ENCODE results near the gene CRP. TPM values are rescaled to one million over a fixed set of nuclear protein-coding genes. Genes with fewer than 3 reads are reported as not detected.

CRP gene
- not detected in 2 replicates for total RNA-seq (2014; rRNA removed; shearing (Covaris generic))

GRCh38 chr1:159714529-159714928 lies at the start of gene CRP:
CRP (minus strand) TSS chr1:159714589; CDS start chr1:159714485, 104 bp downstream.

Other genes with a start within 250 kb of the CRP start
- not detected in 2 replicates for gene OR10J5, start 178.6 kb downstream of the CRP start, total RNA-seq (2014; rRNA removed; shearing (Covaris generic))
- gene APCS, start 126.8 kb downstream of the CRP start, total RNA-seq (2014; rRNA removed; shearing (Covaris generic)), result not detected in 2 replicates
- 56.5 and 57.1 TPM in 2 replicates for gene DUSP23, start 66.4 kb upstream of the CRP start, total RNA-seq (2014; rRNA removed; shearing (Covaris generic))
- gene FCRL6, start 87.8 kb upstream of the CRP start, total RNA-seq (2014; rRNA removed; shearing (Covaris generic)), result not detected in 2 replicates
- not detected in 2 replicates for gene SLAMF8, start 112.3 kb upstream of the CRP start, total RNA-seq (2014; rRNA removed; shearing (Covaris generic))
- not detected in 2 replicates for gene VSIG8, start 148.1 kb upstream of the CRP start, total RNA-seq (2014; rRNA removed; shearing (Covaris generic))
- gene CFAP45, start 185.6 kb upstream of the CRP start, total RNA-seq (2014; rRNA removed; shearing (Covaris generic)), result 1.1 and 2.5 TPM in 2 replicates
- gene TAGLN2, start 210.9 kb upstream of the CRP start, total RNA-seq (2014; rRNA removed; shearing (Covaris generic)), result 674 and 697 TPM in 2 replicates
- 0.32 and 0.49 TPM in 2 replicates for gene IGSF9, start 231.0 kb upstream of the CRP start, total RNA-seq (2014; rRNA removed; shearing (Covaris generic))
- gene SLAMF9, start 239.6 kb upstream of the CRP start, total RNA-seq (2014; rRNA removed; shearing (Covaris generic)), result 1.8 and 3.1 TPM in 2 replicates